Upper lobe of left lung (tissue), 4 donors: Measurements from ENCODE around the gene ESR2.

Experiments used
- CTCF ChIP-seq, 6 experiments: fragments of 450-650 bp in 4 of 6; fragments of 200-600 bp in 2 of 6; sonication (generic) in 2 of 6; IDR thresholded peaks; one replicate each; pipeline ENCODE4 v1.5.1; 2016 to 2019; ENCODE audit warnings: antibody characterized with exemption in 6 of 6
- EP300 ChIP-seq, 4 donors: sonication (generic); formaldehyde crosslinking; IDR thresholded peaks; one replicate each; pipeline ENCODE4 v1.5.1; 2017; ENCODE audit warnings: antibody characterized with exemption in 4 of 4, control low read depth in 2 of 4
- POLR2A ChIP-seq, 4 donors: fragments of 450-650 bp; IDR thresholded peaks; one replicate each; pipeline ENCODE4 v1.5.1; 2016 to 2017; ENCODE audit warnings: antibody characterized with exemption in 4 of 4, mild to moderate bottlenecking in 2 of 4
- POLR2AphosphoS5 ChIP-seq, 2 donors: sonication (generic); formaldehyde crosslinking; IDR thresholded peaks; one replicate each; pipeline ENCODE4 v1.5.1; 2017; ENCODE audit warnings: antibody characterized with exemption in 2 of 2

- TF ChIP-seq CTCF (IDR thresholded peaks at IDR 0.05): no peak
- TF ChIP-seq POLR2A (IDR thresholded peaks at IDR 0.05): no peak
- TF ChIP-seq POLR2AphosphoS5 (IDR thresholded peaks at IDR 0.05): no peak
- no peak for TF ChIP-seq EP300 (IDR thresholded peaks at IDR 0.05)
These were observed 196.1 kb downstream of the ESR2 start for GRCh38 chr14:64098120-64098519.
